Progenitor cell of endocrine pancreas (in vitro differentiated cells): ENCODE results near the gene CAMK1D. TPM values are rescaled to one million over a fixed set of nuclear protein-coding genes. Genes with fewer than 3 reads are reported as not detected.
A peak's percentile ranks its signal among the peaks of the same experiment; 100 is the strongest.

Experiments used
- DNase-seq: peaks from one replicate; pipeline ENCODE4 v3.0.0; 2021; ENCODE audit warnings: low spot score; ENCODE audit not compliant: unreplicated experiment
- H3K27ac Mint-ChIP-seq: 2 replicates; pipeline ENCODE4 v1.8.0; 2021; ENCODE audit warnings: mild to moderate bottlenecking, moderate library complexity, mixed read lengths
- H3K27me3 Mint-ChIP-seq: 2 replicates; pipeline ENCODE4 v1.8.0; 2021; ENCODE audit warnings: mixed read lengths
- H3K36me3 Mint-ChIP-seq: 2 replicates; pipeline ENCODE4 v1.8.0; 2022; ENCODE audit warnings: mixed read lengths; ENCODE audit not compliant: insufficient read depth
- H3K4me1 Mint-ChIP-seq: 2 replicates; pipeline ENCODE4 v1.8.0; 2021; ENCODE audit warnings: low read depth, mixed read lengths
- H3K4me3 Mint-ChIP-seq: 2 replicates; pipeline ENCODE4 v1.8.0; 2021; ENCODE audit warnings: low read depth, mild to moderate bottlenecking, moderate library complexity, mixed read lengths
- H3K9me3 Mint-ChIP-seq: 2 replicates; pipeline ENCODE4 v1.8.0; 2021; ENCODE audit warnings: low read depth, mixed read lengths
- total RNA-seq: library from RNA; stranded (reverse); gene quantifications from 2 replicates; pipeline ENCODE4 v1.2.1, GENCODE V29; 2021
- TF ChIP-seq, protein P1 (sequence below): fragments of 200-600 bp; sonication (generic); IDR thresholded peaks from one replicate; pipeline ENCODE4 v1.5.0; 2021; ENCODE audit warnings: antibody characterized with exemption, mild to moderate bottlenecking; ENCODE audit not compliant: unreplicated experiment

CAMK1D gene
- total RNA-seq, 1 donor from 2014 or later = 10.8 TPM

DNA sequence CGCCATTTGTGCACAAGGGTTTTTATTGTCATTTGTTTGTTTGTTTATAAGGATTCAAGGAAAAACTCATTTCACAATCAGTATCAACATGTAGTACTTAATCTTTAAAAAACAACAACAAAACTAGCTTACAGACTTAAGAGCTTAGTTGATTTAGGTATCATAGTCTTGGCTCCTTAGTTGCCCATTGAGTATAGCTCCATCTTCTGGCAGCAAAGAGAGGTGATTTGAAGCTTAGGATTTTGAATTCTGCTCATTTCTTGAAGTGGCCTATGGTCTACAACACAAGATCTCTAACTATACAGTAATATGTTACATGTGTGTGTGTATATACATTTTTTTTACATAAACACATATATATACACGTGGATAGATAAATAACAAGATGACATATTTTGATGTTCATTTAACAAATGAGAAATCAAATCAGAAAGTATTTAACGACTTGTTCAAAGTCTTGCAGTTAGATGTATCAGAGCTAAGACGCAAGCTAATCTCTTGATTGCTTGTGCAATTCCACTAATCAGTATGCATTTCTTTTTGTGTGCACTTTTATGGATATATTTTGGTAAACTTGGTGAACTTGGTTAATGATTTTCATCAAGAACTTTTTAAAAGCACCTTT lies 307.3 kb downstream of the CAMK1D start:
- Mint-ChIP-seq H3K27ac (no peak overlapping the region), H3K36me3 (no peaks in the 10 kb centered on the region), H3K27me3 (no peaks in the 10 kb centered on the region), H3K4me3 (no peak overlapping the region), H3K4me1 (no peaks in the 10 kb centered on the region), H3K9me3 (peaks cover 3% of the 10 kb centered on the region)
- DNase-seq = no peak
- TF ChIP-seq, protein P1, sequence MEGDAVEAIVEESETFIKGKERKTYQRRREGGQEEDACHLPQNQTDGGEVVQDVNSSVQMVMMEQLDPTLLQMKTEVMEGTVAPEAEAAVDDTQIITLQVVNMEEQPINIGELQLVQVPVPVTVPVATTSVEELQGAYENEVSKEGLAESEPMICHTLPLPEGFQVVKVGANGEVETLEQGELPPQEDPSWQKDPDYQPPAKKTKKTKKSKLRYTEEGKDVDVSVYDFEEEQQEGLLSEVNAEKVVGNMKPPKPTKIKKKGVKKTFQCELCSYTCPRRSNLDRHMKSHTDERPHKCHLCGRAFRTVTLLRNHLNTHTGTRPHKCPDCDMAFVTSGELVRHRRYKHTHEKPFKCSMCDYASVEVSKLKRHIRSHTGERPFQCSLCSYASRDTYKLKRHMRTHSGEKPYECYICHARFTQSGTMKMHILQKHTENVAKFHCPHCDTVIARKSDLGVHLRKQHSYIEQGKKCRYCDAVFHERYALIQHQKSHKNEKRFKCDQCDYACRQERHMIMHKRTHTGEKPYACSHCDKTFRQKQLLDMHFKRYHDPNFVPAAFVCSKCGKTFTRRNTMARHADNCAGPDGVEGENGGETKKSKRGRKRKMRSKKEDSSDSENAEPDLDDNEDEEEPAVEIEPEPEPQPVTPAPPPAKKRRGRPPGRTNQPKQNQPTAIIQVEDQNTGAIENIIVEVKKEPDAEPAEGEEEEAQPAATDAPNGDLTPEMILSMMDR = peak; percentile 74

DNA sequence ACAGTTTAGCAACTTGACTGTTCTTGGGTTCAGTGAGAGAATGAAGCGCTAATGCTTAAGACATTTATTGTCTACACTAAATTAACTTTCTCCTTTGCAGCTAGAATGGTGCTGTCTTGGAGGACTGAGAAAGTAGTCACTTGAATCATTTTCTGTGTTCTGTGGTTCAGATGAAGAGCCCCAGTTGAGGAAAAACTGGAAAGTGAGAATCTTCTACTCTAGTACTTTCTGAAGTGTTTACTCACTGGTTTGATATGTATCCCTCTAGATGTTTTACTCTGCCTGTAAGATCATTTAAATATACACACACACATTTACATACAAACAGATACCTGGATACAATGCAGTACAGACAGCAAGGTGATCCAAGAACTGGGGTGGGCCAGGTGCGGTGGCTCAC lies 308.1 kb downstream of the CAMK1D start:
- TF ChIP-seq, protein P1 = no peak
- H3K27me3 Mint-ChIP-seq = no peaks in the 10 kb centered on the region
- no peak for DNase-seq
- peak overlapping the region; percentile 16 for H3K27ac Mint-ChIP-seq
- H3K9me3 Mint-ChIP-seq = peaks cover 3% of the 10 kb centered on the region
- no peaks in the 10 kb centered on the region for H3K4me1 Mint-ChIP-seq
- H3K36me3 Mint-ChIP-seq = no peaks in the 10 kb centered on the region
- H3K4me3 Mint-ChIP-seq = no peak overlapping the region

DNA sequence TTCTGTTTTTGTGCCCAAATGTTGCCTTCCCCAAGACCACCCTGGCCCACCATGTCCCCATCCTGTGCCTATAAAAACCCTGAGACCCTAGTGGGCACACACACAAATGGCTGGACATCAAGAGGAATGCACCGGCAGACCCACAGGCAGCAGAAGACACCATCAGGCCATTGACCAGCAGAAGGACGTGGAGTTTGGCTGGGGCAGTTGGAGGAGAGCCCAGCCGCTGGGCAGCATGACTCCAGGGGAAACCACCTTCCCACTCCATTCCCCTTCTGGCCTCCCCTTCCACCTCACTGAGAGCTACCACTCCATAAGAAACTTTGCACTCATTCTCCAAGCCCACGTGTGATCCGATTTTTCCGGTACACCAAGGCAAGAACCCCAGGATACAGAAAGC lies 309.2 kb downstream of the CAMK1D start:
- Mint-ChIP-seq H3K9me3 (peaks cover 3% of the 10 kb centered on the region), H3K4me3 (no peak overlapping the region)
- TF ChIP-seq, protein P1 = no peak

DNA sequence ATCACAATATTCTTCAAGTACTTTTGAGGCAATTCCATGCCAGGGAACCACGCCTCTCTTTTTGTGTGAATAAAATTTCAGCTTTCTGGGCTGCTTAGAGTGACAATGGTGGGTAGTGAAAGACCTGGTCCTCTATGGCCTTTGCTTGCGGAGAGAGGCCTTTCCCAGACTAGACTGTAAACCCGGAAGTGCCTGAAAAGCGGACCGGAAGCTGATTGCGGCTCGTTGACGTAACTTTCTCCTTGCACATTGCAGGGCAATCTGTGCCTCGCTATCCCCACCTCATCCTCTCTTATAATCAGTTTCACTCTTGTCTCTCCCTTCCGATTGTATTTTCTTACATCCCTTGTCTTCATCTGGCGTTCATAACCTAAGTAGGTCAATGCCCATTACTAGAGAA lies 310.4 kb downstream of the CAMK1D start:
- H3K4me1 Mint-ChIP-seq = no peaks in the 10 kb centered on the region
- no peaks in the 10 kb centered on the region for H3K27me3 Mint-ChIP-seq
- TF ChIP-seq, protein P1 = no peak
- no peak for DNase-seq
- no peak overlapping the region for H3K27ac Mint-ChIP-seq
- no peak overlapping the region for H3K4me3 Mint-ChIP-seq
- no peaks in the 10 kb centered on the region for H3K36me3 Mint-ChIP-seq
- H3K9me3 Mint-ChIP-seq = peaks cover 3% of the 10 kb centered on the region

More for the DNA sequence above, 309.2 kb downstream of the CAMK1D start:
- no peak for DNase-seq
- H3K27me3 Mint-ChIP-seq = no peaks in the 10 kb centered on the region
- no peak overlapping the region for H3K27ac Mint-ChIP-seq
- no peaks in the 10 kb centered on the region for H3K4me1 Mint-ChIP-seq
- H3K36me3 Mint-ChIP-seq = no peaks in the 10 kb centered on the region

DNA sequence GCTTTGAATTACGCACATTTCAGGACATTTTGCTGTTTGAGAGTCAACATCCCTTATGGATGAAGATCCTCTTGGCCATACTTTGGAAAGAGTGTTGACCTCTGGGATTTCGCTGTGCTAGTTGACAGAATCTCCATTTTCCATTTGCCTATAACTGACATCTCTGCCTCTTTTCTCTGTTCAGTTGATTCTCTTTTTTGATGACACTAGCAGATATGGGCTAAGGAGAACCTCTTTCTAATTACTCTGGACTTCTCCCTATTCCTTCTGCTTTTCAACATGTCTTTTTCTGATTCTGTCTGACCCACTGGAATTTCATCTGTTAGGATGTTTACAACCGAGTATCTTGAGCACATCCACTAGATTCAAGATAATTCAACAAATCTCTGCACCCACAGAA lies 311.5 kb downstream of the CAMK1D start:
- H3K27ac Mint-ChIP-seq = no peak overlapping the region
- H3K4me1 Mint-ChIP-seq = no peaks in the 10 kb centered on the region
- H3K27me3 Mint-ChIP-seq = no peaks in the 10 kb centered on the region
- no peak for DNase-seq
- H3K4me3 Mint-ChIP-seq = no peak overlapping the region
- no peaks in the 10 kb centered on the region for H3K36me3 Mint-ChIP-seq
- no peaks in the 10 kb centered on the region for H3K9me3 Mint-ChIP-seq
- TF ChIP-seq, protein P1 = no peak
